HCEC 1CT (cell line): ENCODE measurements around the gene NKX6-2.
"Not testable (repeated sequence)": the region's sequence is repeated elsewhere in the genome, so short reads cannot be mapped to it uniquely, and the experiment has no call there.

Source experiments
- DNase-seq: peaks from one replicate; pipeline ENCODE4 v3.0.0-alpha.2; 2017

Gene NKX6-2

DNA sequence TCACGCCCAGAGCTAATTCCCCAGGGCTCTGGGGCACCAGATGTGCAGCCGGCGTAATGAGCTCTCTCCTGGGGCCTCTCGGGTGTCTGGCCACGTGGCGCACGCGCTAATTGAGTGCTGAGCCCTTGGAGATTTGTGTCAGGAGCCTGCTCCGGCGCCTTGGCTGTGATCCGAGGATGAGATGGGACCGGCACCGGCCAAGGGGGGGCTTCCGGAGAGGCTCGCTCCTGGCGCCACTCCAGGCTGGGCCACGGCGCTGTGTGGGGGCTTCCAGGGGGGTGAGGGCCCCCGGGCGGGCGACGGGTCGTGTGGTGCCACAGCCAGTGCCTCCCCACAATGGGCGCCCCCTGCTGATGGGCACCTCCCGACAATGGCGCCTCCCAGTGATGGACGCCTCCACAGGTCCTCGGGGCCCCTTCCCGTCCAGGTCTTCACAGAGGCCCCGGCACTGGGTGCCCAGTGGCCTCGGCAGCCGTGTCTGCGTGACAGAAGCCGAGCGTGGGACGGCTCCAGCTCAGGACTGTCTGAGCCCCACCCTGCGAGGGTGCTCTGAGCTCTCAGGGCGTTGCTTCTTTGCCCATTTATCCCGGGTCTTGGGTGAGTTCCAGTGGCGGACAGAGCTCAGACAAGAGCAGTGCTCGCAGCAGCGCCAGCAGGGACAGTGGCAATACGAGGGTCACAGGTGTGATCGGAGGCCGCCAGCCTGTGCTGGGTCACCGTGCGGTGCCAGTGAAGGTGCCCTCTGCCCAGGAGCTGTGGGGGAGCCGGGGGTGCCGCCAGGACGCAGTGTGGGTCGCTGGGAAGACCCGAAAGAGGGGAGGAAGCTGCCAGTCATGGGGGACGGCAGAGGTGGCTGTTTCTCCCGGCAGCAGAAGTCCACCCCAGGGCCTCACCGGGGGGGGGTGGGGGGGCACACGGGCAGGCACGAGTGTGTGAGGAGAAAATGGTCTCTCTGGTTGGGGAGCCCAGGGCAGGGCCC is 8.2 kb upstream of the NKX6-2 start:
- no peak for DNase-seq

DNA sequence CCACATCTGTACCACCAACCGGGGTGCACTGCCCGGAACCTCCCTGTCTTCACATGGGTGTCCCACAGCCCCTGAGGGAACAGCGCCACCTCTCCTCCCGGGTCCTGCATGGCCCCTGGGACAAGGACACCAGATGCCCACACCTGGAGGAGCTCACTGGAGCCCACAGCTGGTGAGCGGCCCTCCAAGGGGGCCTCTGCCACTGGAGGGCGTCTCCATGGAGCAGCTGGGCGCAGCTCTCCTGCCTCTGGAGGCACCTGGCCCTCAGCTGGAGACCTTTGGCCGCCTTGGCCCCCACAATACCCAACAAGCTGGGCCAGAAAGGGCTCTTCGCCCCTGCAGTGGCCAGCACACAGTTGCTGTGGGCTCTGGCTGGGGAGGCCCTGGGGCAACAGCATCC is 7.3 kb upstream of the NKX6-2 start:
- no peak for DNase-seq

DNA sequence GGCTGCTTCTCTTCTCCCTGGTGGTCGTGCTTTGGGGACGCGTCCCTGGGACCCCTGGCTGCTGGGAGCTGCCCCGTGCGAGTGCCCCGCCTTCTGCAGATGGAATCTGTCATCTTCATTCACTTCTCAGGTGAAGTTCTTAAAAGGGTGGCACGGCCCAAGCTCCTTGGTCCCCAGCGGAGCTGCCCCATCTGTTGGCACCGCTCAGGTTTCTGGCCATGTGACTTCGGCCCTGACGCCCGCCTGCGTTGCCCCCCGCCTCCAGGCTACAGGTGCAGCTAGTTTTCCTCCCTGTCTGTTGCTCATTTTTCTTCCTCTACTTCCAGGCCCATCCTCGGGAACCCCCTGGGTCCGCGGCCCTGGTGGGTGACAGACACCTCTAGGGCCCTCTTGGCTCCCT is 6.8 kb upstream of the NKX6-2 start:
- DNase-seq: no peak

DNA sequence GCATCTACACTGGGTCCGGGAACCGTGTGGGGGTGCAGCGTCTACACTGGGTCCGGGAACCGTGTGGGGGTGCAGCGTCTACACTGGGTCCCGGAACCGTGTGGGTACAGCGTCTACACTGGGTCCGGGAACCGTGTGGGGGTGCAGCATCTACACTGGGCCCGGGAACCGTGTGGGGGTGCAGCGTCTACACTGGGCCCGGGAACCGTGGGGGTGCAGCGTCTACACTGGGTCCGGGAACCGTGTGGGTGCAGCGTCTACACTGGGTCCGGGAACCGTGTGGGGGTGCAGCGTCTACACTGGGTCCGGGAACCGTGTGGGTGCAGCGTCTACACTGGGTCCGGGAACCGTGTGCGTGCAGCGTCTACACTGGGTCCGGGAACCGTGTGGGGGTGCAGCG is 6.2 kb upstream of the NKX6-2 start:
- DNase-seq: not testable (repeated sequence)

DNA sequence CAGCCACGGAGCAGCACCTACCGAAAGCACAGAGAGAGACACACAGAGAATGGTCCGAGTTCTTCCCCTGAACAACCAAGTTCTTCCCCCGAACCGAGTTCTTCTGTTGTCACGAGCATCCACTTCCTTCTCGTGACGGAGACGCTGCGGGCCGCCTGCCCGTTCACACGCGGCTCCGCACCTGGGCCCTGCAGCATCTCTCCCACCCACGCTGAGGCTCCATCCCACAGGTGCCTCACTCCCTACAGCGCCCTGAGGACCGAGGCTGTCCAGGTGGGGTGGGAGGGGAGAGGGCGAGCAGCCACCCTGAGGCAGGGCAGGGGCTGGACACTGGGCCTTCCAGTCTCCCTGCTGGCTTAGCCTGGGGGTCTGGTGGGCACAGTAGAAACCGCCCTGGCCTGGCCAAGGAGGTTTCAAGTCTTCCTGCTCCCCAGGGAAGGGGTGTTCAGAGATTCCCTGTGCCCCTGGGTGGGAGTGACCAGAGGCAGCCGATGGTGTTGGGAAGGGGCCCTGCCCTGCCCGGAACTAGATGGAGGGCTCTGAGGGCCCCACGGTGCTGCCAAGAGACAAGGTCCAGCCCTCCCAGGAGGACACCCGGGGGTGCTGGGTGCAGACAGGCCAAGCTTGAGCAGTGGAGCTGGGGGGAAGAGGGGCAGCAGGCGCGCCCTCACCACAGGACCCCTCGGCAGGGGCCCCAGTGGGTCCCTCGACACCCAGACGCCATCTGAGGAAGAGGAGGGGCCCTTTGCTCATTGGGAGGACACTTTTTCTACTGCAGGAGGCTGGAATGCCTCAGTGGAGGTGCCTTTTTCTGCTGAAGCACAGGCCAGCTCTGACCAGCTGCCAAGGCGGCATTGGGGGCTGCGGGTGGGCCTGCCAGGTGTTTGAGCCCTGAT is 5.2 kb upstream of the NKX6-2 start:
- no peak for DNase-seq

DNA sequence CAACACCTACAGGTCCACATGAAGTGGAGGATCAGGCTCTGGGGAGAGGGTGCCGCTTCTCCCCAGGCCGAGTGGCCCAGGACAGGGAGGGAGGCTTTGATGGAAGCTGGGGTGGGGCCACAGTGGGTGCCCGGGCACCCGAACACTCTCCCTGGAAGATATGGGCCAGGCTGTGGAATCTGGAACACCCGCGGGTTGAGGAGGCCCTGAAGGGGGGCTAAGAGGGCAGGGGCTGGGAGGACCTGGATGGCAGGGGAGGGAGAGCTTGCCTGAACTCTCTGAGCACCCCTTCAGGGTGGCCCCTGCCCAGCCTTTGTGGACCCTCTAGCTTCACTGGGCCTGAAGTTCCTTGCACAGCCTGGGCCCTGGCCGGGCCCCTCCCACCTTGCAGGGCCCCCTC is 4.5 kb upstream of the NKX6-2 start:
- DNase-seq: no peak

DNA sequence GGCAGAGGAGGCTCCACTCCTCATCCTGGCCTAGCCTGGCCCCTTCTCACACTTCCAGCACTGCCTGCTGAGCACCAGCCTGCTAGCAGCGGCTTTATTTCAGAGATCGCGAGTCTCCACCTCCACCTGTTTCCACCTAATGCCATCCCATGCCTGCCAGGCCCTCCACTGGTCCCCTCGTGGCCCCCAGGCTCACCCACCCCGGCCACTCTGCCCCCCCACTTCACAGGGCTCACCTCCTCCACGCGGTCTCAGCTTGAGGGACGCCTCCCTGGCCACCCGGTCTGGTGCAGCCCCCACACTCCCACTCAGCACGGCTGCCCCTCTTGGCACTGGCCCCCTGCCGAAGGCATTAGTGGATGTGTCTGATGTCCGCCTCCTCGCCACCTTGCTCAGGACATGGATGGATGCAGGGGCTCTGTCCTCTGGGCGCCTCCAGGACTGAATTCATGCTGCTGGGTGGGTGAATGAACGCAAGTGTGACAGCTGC is 3.8 kb upstream of the NKX6-2 start:
- DNase-seq: no peak

DNA sequence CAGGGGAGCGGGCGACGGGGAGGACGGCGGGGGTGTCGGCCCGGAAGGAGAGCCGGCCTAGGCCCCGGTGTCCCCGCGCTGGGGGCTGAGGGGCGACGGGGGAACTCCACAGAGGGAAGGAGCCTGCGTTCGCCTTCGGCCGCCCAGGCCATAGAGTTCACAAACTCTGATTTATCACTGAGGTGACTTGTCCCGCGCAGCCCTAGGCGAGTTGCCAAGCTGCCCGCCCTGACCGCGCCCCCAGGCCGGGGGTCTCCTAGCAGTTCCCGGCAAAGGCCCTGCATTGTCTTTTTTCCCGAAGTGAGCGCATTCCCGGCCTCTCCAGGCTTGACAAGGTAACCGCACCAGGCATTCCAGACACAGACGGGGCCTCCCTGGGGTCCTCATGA is 2.9 kb upstream of the NKX6-2 start:
- DNase-seq: no peak

DNA sequence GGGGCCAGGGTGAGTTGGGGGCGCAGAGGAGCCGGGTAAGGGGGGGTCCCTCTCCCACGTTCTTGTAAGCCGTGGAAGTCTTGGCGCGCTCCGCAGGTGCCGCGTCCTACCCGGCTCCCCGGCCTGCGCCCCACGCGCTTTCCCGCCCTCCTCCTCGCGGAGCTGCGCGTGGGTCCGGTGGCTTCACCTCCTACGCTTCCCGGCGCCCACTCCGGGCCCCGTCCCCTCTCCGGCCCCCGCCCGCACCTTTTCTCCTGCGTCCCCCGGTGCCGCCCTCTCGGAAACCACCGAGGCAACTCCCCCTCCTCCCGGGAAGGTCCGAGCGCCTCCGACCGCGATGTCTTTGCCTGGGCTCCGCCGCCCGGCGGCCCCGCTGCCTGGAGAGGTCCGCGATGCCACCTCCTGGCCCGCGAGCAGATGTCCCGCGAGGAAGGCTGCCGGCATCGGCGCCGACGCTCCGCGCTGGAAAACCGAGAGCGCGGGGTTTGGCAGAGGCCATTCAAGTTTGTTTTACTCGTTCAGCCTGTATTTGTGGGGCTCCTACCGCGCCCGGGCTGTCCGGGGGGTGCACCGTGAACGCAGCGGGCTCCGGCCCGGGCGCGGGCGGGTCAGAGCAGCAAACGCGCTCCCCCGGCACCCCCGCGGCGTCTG is 2.4 kb upstream of the NKX6-2 start:
- DNase-seq: no peak

DNA sequence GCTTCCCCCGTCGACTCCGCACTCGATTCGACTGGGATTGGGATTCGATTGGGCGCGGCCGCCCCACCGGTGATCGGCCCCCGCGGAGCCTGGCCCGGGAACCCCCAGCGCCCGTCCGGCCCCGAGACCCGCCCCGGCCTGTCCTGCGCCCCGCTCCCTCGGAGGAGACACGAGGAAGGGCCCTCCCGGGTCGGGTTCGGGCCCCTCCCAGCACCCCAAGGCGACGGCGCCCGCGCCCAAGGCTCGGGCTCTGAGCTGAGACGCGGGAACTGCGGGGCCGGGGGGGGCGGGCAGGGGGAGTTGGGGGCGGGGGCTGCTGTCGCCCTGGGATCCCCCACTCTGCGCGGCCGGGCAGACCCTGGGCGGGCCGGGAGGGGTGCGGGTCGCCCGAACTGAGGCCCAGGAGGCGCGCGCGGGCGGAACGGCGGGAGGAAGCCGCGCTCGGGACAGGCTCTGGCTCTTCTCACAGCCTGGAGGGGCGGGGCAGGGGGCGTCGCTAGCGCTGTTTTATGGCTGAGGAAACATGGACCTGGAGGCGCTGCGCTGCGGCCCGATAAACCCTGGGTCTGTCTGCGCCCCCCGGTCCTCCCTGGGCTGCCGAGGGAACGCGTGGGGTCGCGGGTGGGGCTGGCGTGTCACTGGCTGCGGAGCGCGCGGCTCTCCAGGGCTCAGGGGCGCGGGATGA is 1.7 kb upstream of the NKX6-2 start:
- no peak for DNase-seq

DNA sequence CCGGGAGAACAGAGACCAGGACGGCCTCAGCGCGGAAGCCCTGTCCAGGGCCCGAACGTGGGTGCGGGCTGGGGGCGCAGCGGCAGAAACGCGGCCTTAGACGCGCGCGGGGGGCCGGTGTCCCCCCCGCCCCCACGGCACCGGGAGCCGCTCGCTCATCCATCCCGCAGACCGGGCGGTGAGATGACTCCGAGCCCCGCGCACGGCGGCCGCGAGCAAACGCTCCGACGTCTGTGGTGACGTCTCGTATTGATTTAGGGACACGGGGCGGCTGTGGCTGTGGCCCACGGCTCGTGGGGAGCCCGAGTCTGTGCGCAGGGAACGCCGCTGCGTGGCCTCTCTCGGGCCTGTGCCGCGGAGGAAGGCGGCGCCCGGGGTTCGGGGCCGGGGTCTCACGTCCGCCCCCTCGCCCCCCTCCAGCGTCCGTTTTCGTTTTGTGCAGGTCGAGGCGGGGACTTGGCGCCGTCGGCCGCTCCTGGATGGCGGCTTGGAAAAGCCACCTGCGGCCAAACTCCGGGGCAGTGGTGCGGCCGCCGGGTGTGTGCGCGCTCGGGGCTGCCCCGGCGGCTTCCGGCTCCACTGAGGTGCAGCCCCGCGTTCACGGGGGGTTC is 1.0 kb upstream of the NKX6-2 start:
- DNase-seq: no peak

DNA sequence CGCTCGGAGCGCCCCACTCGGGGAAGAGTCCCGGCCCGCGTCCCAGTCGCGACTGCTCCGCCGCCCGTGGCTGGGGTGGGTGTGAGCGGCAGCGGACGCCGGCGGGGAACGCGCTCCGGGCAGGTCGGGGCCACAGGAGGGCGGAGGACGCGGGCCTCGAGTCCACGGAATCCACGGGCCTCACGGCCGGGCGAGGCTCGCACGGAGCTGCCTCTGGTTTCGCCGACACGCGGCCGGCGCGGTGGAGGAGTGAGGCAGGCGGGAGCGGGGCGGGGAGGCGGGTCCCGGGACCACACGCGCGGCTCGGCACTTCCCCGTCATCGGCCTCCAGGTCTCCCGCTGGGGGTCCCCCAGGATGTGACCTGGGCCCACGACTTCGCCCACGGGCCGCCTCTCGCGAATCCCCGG is 533 bp upstream of the NKX6-2 start:
- DNase-seq: no peak

DNA sequence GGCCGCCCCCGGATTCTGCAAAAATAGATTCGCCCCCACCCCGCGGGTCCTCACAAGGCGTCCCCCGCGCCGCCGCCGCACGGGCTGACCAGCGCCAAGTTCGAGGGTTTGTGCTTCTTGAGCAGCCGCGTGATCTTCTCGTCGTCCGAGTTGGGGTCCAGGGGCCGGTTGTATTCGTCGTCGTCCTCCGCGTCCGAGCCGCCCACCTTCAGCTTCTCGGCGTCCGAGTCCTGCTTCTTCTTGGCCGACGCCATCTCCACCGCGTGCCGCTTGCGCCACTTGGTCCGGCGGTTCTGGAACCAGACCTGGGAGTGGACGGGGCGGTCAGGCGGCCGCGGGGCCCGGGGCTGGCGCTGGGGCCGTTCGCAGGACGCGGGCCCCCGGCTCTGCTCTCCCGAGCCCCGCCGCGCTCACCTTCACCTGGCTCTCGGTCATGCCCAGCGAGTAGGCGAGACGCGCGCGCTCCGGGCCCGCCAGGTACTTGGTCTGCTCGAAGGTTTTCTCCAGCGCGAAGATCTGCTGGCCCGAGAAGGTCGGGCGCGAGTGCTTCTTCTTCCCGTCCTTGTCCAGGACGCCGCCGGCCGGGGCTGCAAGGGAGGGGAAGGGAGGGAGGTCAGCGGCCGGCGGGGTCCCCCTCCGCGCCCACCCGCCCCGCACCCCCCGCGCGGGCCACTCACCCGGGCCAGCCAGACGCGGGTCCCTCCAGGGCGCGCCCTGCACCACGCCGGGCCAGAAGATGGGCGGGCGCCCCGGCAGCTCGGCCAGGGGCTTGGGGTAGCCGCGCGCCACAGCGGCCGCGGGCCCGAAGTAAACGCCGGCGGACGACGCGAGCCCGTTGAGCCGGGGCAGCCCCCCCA is 853 bp downstream of the NKX6-2 start:
- DNase-seq: no peak

DNA sequence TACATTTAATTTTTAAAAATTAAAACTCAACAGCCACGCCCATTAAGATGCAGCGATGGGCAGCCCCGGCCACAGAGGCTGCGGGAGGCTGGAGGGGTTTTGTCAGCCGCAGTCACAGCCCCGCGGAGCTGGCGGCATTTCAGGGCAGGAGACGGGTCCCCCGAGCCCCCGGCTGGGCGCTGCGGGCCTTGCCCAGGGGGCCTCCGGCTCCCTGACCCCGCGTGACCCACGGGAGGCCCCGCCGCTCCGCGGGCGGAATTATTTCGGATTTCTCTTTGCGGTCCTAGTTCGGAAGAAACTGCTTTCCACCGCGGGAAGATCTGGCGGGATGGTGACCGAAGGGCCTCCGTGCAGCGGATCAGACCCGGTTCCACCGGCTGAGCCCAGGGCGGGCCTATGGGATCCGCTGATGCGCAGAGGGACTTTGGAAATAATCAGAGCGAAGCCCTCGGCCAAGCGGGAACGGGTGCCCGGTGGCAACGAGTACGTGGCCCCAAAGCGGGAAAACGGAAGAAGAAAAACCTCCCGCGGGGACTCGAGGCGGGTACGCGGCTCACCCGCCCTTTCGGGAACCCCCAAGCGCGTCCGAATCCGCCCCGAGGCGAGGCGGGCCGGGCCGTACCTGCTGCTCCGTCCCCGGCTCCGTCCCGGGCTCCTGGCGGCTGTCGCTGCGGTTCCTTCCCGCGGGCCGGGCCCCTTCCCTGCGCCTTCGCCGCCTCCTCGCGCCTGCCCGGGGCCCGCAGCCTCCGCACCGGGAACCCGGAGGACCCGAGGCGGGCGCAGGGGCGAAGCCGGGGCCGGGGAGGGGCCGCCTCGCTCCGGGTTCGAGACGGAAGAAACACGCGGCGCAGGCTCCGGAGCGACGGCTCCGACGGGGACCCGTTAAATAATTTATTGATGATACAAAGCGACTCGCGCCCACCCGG is 1.7 kb downstream of the NKX6-2 start:
- DNase-seq: no peak

DNA sequence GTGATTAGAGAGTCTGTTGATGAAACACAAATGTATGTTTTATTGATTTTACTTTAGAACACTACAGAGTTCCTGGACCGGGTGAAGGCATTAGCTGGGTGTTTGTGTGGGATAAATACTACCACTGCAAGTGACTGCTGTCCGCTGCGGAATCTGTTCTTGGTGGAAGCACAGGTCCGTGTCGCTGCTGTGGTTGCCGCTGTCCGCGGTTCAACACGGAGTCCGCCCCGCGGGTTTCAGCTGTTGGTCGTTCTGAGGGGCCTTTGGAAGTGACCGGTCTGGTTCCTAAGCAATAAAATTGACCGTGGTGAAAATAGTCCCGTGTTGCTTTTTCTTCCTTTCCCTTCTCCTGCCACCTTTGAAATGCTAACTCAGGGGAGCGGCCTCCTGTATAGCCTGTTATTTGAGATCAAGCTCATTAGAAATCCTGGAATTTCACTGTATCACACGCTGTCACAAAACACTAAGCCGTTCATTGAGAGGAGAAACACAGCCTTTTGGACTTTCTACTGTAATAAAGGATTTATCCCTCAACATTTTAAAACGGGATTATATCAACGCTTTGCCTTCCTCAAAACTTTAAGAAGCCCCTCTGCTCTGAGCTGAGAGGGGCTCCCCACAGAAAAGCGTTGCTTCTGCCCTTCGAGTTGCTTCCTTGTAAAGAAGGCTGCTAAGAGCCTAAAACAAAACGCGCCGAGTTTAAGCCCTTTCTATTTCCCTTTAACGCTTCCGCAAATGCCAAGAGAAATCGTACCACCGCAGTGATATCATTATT is 2.6 kb downstream of the NKX6-2 start:
- DNase-seq: no peak

DNA sequence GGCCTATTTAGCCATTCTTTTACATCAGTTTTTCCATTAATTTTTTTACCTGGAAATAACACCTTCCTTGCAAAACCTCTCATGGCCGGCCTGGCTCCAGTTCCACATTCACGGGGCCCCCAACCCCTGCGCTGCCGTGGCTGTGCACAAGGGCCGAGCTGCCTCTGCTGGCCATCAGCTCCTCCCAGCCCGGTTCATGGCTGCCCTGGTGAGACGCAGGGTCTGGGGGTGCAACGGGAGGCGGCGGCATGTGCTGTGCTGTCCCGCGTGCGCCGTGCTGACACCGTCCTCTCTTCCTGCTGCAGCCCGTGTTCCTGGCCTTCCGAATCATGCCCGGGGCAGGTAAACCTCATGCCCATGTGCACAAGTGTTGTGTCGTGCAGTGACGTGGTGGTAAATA is 4.4 kb downstream of the NKX6-2 start:
- no peak for DNase-seq

DNA sequence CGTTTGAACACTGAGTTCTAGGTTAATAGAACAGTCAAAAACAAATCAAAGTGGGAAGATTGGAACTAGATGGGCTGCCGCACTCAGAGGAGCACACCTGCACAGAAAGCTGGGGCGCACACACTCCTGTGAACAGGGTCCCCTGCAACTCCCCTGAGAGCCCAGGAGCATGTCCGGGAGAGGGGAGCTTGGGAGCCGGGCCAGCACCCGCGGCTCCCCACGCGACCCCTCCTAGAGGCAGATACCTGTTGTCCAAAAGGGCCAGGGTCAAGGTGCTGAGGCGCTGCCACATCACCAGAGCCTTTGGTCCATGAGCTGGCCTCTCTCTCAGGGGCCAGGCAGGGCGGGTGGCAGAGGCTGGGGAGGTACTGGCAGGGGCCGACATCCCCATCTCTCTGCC is 5.6 kb downstream of the NKX6-2 start:
- DNase-seq: no peak

DNA sequence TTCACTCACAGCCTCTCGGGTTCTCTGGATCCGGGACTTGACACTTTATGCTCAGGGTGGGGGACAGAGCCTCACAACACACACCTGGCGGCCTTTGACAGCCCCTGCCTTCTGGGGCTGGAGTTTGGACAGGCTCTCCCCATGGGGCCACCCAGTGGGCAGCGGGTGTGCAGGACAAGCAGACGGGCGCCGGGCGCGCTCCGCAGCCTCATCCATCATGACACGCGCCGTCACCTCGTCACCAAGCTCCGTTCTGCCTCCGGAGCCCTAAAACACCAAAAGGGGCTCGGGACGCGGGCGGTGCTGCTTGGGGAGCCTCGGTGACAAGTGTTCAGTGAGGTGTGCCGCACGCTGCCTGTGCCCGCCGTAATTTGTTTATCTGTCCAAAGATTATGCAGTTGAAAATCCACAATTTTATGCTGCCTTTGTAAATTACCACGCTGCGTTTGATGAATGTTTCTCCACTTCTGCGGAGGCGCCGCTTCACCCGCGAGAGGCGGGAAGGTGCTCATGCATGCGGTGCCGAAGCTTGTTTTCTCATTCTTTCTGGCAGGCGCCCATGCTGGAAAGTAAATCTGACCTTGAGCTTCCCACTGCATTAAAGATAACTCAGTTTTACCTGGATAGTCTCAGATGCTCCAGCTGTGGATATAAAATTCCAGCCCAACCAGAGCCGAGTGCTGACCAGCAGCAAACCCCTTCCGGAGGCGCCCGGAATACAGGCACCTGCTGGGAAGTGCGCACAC is 6.2 kb downstream of the NKX6-2 start:
- no peak for DNase-seq
